WTC11 (cell line): ENCODE results near the gene TSC22D2. TPM values are rescaled to one million over a fixed set of nuclear protein-coding genes. Genes with fewer than 3 reads are reported as not detected.
"Not testable (repeated sequence)": the region's sequence is repeated elsewhere in the genome, so short reads cannot be mapped to it uniquely, and the experiment has no call there.

Source experiments
- ATAC-seq: fragments of 200-7000 bp; cut with Tn5 transposase; 2 replicates; pipeline ENCODE4 v1.10.0; 2021; ENCODE audit warnings: mild to moderate bottlenecking, moderate library complexity
- CTCF ChIA-PET: fragments of 300-600 bp; sonication (Branson Sonifier 250); formaldehyde crosslinking; loops from one replicate; lab custom pipeline; 2021; ENCODE audit warnings: antibody characterized with exemption; lab: Charles Lee
- POLR2A ChIA-PET: fragments of 350-600 bp; sonication (Branson Sonifier 250); formaldehyde crosslinking; loops from one replicate; lab custom pipeline; 2021; ENCODE audit warnings: antibody characterized with exemption; lab: Charles Lee
- DNase-seq: peaks from one replicate; pipeline ENCODE4 v3.0.0; 2021; ENCODE audit warnings: low spot score
- H3K27ac Mint-ChIP-seq: 2 replicates; pipeline ENCODE4 v1.8.0; 2021; ENCODE audit warnings: mixed read lengths
- H3K27me3 Mint-ChIP-seq: 2 replicates; pipeline ENCODE4 v1.8.0; 2021; ENCODE audit warnings: low read depth, mild to moderate bottlenecking, moderate library complexity, mixed read lengths
- H3K36me3 Mint-ChIP-seq: 2 replicates; pipeline ENCODE4 v1.8.0; 2021; ENCODE audit warnings: mixed read lengths
- H3K4me1 Mint-ChIP-seq: 2 replicates; pipeline ENCODE4 v1.8.0; 2022; ENCODE audit warnings: mixed read lengths
- H3K4me3 Mint-ChIP-seq: 2 replicates; pipeline ENCODE4 v1.8.0; 2021; ENCODE audit warnings: mild to moderate bottlenecking, moderate library complexity, mixed read lengths
- H3K9me3 Mint-ChIP-seq: 2 replicates; pipeline ENCODE4 v1.8.0; 2021; ENCODE audit warnings: mixed read lengths
- ARID4B ChIP-seq: sonication (generic); formaldehyde crosslinking; IDR thresholded peaks from 2 replicates; pipeline ENCODE4 v1.8.0; 2023; ENCODE audit warnings: missing genetic modification reagents, mild to moderate bottlenecking, borderline replicate concordance
- CTCF ChIP-seq: fragments of 200-600 bp; IDR thresholded peaks from 2 replicates; pipeline ENCODE4 v1.8.0; 2022; ENCODE audit warnings: antibody characterized with exemption
- E2F4 ChIP-seq: sonication (generic); formaldehyde crosslinking; IDR thresholded peaks from 2 replicates; pipeline ENCODE4 v1.8.1; 2022; ENCODE audit warnings: low read depth, mild to moderate bottlenecking, moderate library complexity, missing genetic modification reagents, borderline replicate concordance
- FOXK1 ChIP-seq: sonication (generic); formaldehyde crosslinking; IDR thresholded peaks from 2 replicates; pipeline ENCODE4 v1.8.0; 2022; ENCODE audit warnings: mild to moderate bottlenecking, moderate library complexity, missing genetic modification reagents
- FOXP4 ChIP-seq: sonication (generic); formaldehyde crosslinking; IDR thresholded peaks from 2 replicates; pipeline ENCODE4 v1.8.0; 2022; ENCODE audit warnings: mild to moderate bottlenecking, missing genetic modification reagents
- SMAD4 ChIP-seq: sonication (generic); formaldehyde crosslinking; IDR thresholded peaks from 2 replicates; pipeline ENCODE4 v1.8.0; 2022; ENCODE audit warnings: mild to moderate bottlenecking, missing genetic modification reagents
- SP1 ChIP-seq: sonication (generic); formaldehyde crosslinking; conservative IDR thresholded peaks from 2 replicates; pipeline ENCODE4 v1.8.1; 2022; ENCODE audit warnings: missing genetic modification reagents
- ZBTB21 ChIP-seq: sonication (generic); formaldehyde crosslinking; IDR thresholded peaks from 2 replicates; pipeline ENCODE4 v1.8.1; 2023; ENCODE audit warnings: mild to moderate bottlenecking, missing genetic modification reagents, borderline replicate concordance
- ZNF396 ChIP-seq: fragments of 250-450 bp; sonication (Bioruptor Pico); IDR thresholded peaks from 2 replicates; pipeline ENCODE4 v1.8.0; 2021; ENCODE audit warnings: mild to moderate bottlenecking, moderate library complexity, borderline replicate concordance
- ZNF512 ChIP-seq: sonication (generic); formaldehyde crosslinking; IDR thresholded peaks from 2 replicates; pipeline ENCODE4 v1.8.1; 2022; ENCODE audit warnings: missing genetic modification reagents, borderline replicate concordance
- total RNA-seq: library from RNA; stranded (reverse); gene quantifications from 3 replicates; pipeline ENCODE4 v1.2.3, GENCODE V29; 2021

Gene TSC22D2
- total RNA-seq, 1 experiment from 2014 or later, result 24.0 TPM

GRCh38 chr3:150495563-150496168, 87.6 kb downstream of the TSC22D2 start:
- Mint-ChIP-seq H3K36me3 (peaks cover 10% of the 10 kb centered on the region), H3K4me1 (peaks cover 11% of the 10 kb centered on the region), H3K27me3 (no peaks in the 10 kb centered on the region), H3K9me3 (peaks cover 13% of the 10 kb centered on the region), H3K27ac (no peak overlapping the region), H3K4me3 (no peak overlapping the region)
- DNase-seq (no peak), ATAC-seq (peak; percentile 39)
- ChIA-PET CTCF (interaction anchor here (0.6 to 4.0 kb wide), 37 partner anchors 9 to 312 kb away, joined by 3 to 68 read pairs (median 5); partner anchors contain the start of genes SELENOT and TSC22D2), POLR2A (interaction anchor here (1.4 kb wide), 1 partner anchor 86 kb away, joined by 7 read pairs; no protein-coding TSS in a partner anchor)
- TF ChIP-seq CTCF (peak; percentile 61), SMAD4 (CRISPR knock-in tag) (no peak), FOXP4 (no peak), ZNF512 (CRISPR knock-in tag) (no peak)

GRCh38 chr3:150497956-150498355, 89.9 kb downstream of the TSC22D2 start:
- Mint-ChIP-seq H3K9me3 (peaks cover 29% of the 10 kb centered on the region), H3K27ac (no peak overlapping the region), H3K4me3 (no peak overlapping the region), H3K4me1 (peaks cover 11% of the 10 kb centered on the region), H3K36me3 (peaks cover 25% of the 10 kb centered on the region), H3K27me3 (peaks cover 4% of the 10 kb centered on the region)
- ATAC-seq (no peak), DNase-seq (no peak)
- POLR2A ChIA-PET, result no interaction called here
- TF ChIP-seq FOXK1 (CRISPR knock-in tag) (no peak), E2F4 (CRISPR knock-in tag) (no peak), ZBTB21 (CRISPR knock-in tag) (no peak), ZNF396 (CRISPR knock-in tag) (no peak), SP1 (no peak), ARID4B (CRISPR knock-in tag) (no peak)
- CTCF ChIA-PET, result no interaction called here

GRCh38 chr3:150500960-150501359, 92.9 kb downstream of the TSC22D2 start:
- Mint-ChIP-seq H3K9me3 (peaks cover 32% of the 10 kb centered on the region), H3K36me3 (peaks cover 25% of the 10 kb centered on the region)
- CTCF ChIA-PET, POLR2A ChIA-PET, ATAC-seq, H3K4me1 Mint-ChIP-seq, H3K27me3 Mint-ChIP-seq, H3K4me3 Mint-ChIP-seq, DNase-seq, H3K27ac Mint-ChIP-seq: not testable (repeated sequence)
